HepG2 (cell line): Measurements from ENCODE around the gene VRK3. TPM values are rescaled to one million over a fixed set of nuclear protein-coding genes. Genes with fewer than 3 reads are reported as not detected.

Experiments
- ATF5 ChIP-seq: sonication (generic); formaldehyde crosslinking; IDR thresholded peaks from 2 replicates; pipeline ENCODE4 v1.4.0; 2020; ENCODE audit warnings: mild to moderate bottlenecking, low read depth, missing genetic modification reagents
- BCL6 ChIP-seq: IDR thresholded peaks from 2 replicates; pipeline ENCODE4 v1.6.1; 2016; ENCODE audit warnings: missing genetic modification reagents, missing compliant biosample characterization
- BRD4 ChIP-seq: sonication (generic); formaldehyde crosslinking; IDR thresholded peaks from 2 replicates; pipeline ENCODE4 v1.4.0; 2020; ENCODE audit warnings: missing genetic modification reagents
- CHD4 ChIP-seq: fragments of 200-600 bp; sonication (generic); IDR thresholded peaks from 2 replicates; pipeline ENCODE4 v1.7.0; 2017; ENCODE audit warnings: mild to moderate bottlenecking, low read length, borderline replicate concordance
- CTCF ChIP-seq: sonication (generic); formaldehyde crosslinking; IDR thresholded peaks from 2 replicates; pipeline ENCODE4 v1.5.0; 2020; ENCODE audit warnings: mild to moderate bottlenecking, missing genetic modification reagents, moderate library complexity
- EEA1 ChIP-seq: sonication (generic); formaldehyde crosslinking; IDR thresholded peaks from 2 replicates; pipeline ENCODE4 v1.5.1; 2020; ENCODE audit warnings: mild to moderate bottlenecking, missing genetic modification reagents, borderline replicate concordance
- ETV6 ChIP-seq: sonication (generic); formaldehyde crosslinking; conservative IDR thresholded peaks from 2 replicates; pipeline ENCODE4 v1.4.0; 2020; ENCODE audit warnings: missing genetic modification reagents
- GATAD2A ChIP-seq: IDR thresholded peaks from 2 replicates; pipeline ENCODE4 v1.6.1; 2016
- HDAC6 ChIP-seq: fragments of 200-600 bp; sonication (generic); IDR thresholded peaks from 2 replicates; pipeline ENCODE4 v1.7.0; 2017; ENCODE audit warnings: mild to moderate bottlenecking, antibody characterized with exemption, low read length, low read depth
- SOX5 ChIP-seq: IDR thresholded peaks from 2 replicates; pipeline ENCODE4 v1.6.1; 2016; ENCODE audit warnings: borderline replicate concordance
- TOPORS ChIP-seq: sonication (generic); formaldehyde crosslinking; IDR thresholded peaks from 2 replicates; pipeline ENCODE4 v1.8.0; 2023; ENCODE audit warnings: mild to moderate bottlenecking, missing genetic modification reagents
- ZFP91 ChIP-seq: sonication (generic); formaldehyde crosslinking; IDR thresholded peaks from 2 replicates; pipeline ENCODE4 v1.9.0; 2022; ENCODE audit warnings: missing genetic modification reagents, mild to moderate bottlenecking, borderline replicate concordance
- ZNF253 ChIP-seq: sonication (generic); formaldehyde crosslinking; IDR thresholded peaks from 2 replicates; pipeline ENCODE4 v1.8.0; 2022; ENCODE audit warnings: mild to moderate bottlenecking, missing genetic modification reagents, borderline replicate concordance
- ZNF281 ChIP-seq: sonication (generic); formaldehyde crosslinking; IDR thresholded peaks from 2 replicates; pipeline ENCODE4 v1.4.0; 2020; ENCODE audit warnings: missing genetic modification reagents, borderline replicate concordance
- ZNF496 ChIP-seq: sonication (generic); formaldehyde crosslinking; IDR thresholded peaks from 2 replicates; pipeline ENCODE4 v1.8.1; 2023; ENCODE audit warnings: mild to moderate bottlenecking, moderate library complexity, missing genetic modification reagents; ENCODE audit not compliant: insufficient replicate concordance
- ZNF512 ChIP-seq: sonication (generic); formaldehyde crosslinking; IDR thresholded peaks from 2 replicates; pipeline ENCODE4 v1.4.0; 2020; ENCODE audit warnings: mild to moderate bottlenecking, missing genetic modification reagents
- ZNF512B ChIP-seq: sonication (generic); formaldehyde crosslinking; IDR thresholded peaks from 2 replicates; pipeline ENCODE4 v1.5.1; 2020; ENCODE audit warnings: missing genetic modification reagents, mild to moderate bottlenecking, borderline replicate concordance
- ZNF557 ChIP-seq: sonication (generic); formaldehyde crosslinking; IDR thresholded peaks from 2 replicates; pipeline ENCODE4 v1.4.0; 2020; ENCODE audit warnings: missing genetic modification reagents
- polyA plus RNA-seq, 8 experiments: library from polyadenylated mRNA; depleted of rRNA in 3 of 8; stranded (reverse) in 7 of 8; unstranded in 1 of 8; fragments of >200 nt; fragmentation: Illumina TruSeq in 4 of 8; extraction: Trizol in 4 of 8; gene quantifications; 2 replicates each; pipeline versions ENCODE4 v1.2.1 to v1.2.3, GENCODE V29; 2011 to 2016; ENCODE audit warnings: low read depth in 4 of 8, missing spikeins in 1 of 8, mixed read lengths in 1 of 8; ENCODE audit not compliant: insufficient read depth in 1 of 8
- total RNA-seq, 5 experiments: library from RNA; depleted of rRNA; stranded (reverse); fragments of >200 nt; fragmentation: Illumina TruSeq; extraction: Trizol; gene quantifications; 2 replicates each; pipeline ENCODE4 v1.2.3, GENCODE V29; 2016; ENCODE audit warnings: low read depth in 1 of 5

The VRK3 gene
- total and polyA plus RNA-seq, 2 of the 13 experiments (the other 11 are each of a cell fraction or from before 2014, with no cell fraction given): 23.8 to 28.3 TPM

- peak; percentile 100 for TF ChIP-seq EEA1 (CRISPR knock-in tag)
- TF ChIP-seq CHD4: no peak
- TF ChIP-seq SOX5 (CRISPR knock-in tag): peak; percentile 91
- TF ChIP-seq GATAD2A (CRISPR knock-in tag): peak; percentile 96
- peak; percentile 100 for TF ChIP-seq TOPORS (CRISPR knock-in tag)
- TF ChIP-seq HDAC6: no peak
- peak; percentile 32; the same call in 1 of the 2 replicates for TF ChIP-seq CTCF (CRISPR knock-in tag)
- TF ChIP-seq ZNF253 (CRISPR knock-in tag): peak; percentile 100
- TF ChIP-seq ZNF496 (CRISPR knock-in tag): peak; percentile 92
- peak; percentile 93 for TF ChIP-seq ZFP91
- peak; percentile 100 for TF ChIP-seq ZNF557
- peak; percentile 100 for TF ChIP-seq ATF5 (CRISPR knock-in tag)
- peak; percentile 100; the same call in 1 of the 2 replicates for TF ChIP-seq ZNF512B (CRISPR knock-in tag)
- TF ChIP-seq ZNF281 (CRISPR knock-in tag): peak; percentile 97
- peak; percentile 94 for TF ChIP-seq BCL6 (CRISPR knock-in tag)
- peak; percentile 96 for TF ChIP-seq BRD4 (CRISPR knock-in tag)
- peak; percentile 100 for TF ChIP-seq ETV6
- peak; percentile 67; the same call in 1 of the 2 replicates for TF ChIP-seq ZNF512 (CRISPR knock-in tag)
These were observed 37.9 kb downstream of the VRK3 start (continued) for GRCh38 chr19:49987159-49987698.
